CD4-positive, alpha-beta memory T cell (primary cell): ENCODE measurements around the gene REG1B. TPM values are rescaled to one million over a fixed set of nuclear protein-coding genes. Genes with fewer than 3 reads are reported as not detected.

Experiments used
- CTCF ChIA-PET: fragments of 350-600 bp; sonication (Branson Sonifier 250); formaldehyde crosslinking; loops from one replicate; lab custom pipeline; 2021; ENCODE audit warnings: inconsistent platforms; ENCODE audit not compliant: partially characterized antibody; lab: Charles Lee
- POLR2A ChIA-PET: fragments of 350-600 bp; sonication (Branson Sonifier 250); formaldehyde crosslinking; loops from one replicate; lab custom pipeline; 2021; ENCODE audit not compliant: partially characterized antibody; lab: Charles Lee
- DNase-seq, 5 donors: peaks; one replicate each; pipeline versions ENCODE4 v3.0.0 to v3.0.0-alpha.2; 2020 to 2022; ENCODE audit warnings: mixed read lengths in 1 of 5
- H3K27ac ChIP-seq: one replicate; pipeline ENCODE4 v1.7.0; 2013; ENCODE audit warnings: low read depth, low read length
- H3K27me3 ChIP-seq: 2 replicates; pipeline ENCODE4 v1.7.0; 2013; ENCODE audit warnings: mild to moderate bottlenecking, low read length, moderate library complexity; ENCODE audit not compliant: insufficient read depth
- H3K36me3 ChIP-seq: 2 replicates; pipeline ENCODE4 v1.7.0; 2013; ENCODE audit warnings: mild to moderate bottlenecking, low read length, moderate library complexity; ENCODE audit not compliant: insufficient read depth
- H3K4me1 ChIP-seq: 2 replicates; pipeline ENCODE4 v1.7.0; 2013; ENCODE audit warnings: mild to moderate bottlenecking, low read length, moderate library complexity; ENCODE audit not compliant: insufficient read depth
- H3K4me3 ChIP-seq, 2 donors: one replicate each; pipeline ENCODE4 v1.7.0; 2013; ENCODE audit warnings: low read length in 2 of 2, mild to moderate bottlenecking in 1 of 2
- H3K9me3 ChIP-seq, 2 donors: one replicate each; pipeline ENCODE4 v1.7.0; 2013; ENCODE audit warnings: low read length in 2 of 2, control low read depth in 1 of 2; ENCODE audit not compliant: control insufficient read depth in 1 of 2
- H3K27ac Mint-ChIP-seq, 7 donors: one replicate each; pipeline ENCODE4 v1.8.0; 2020 to 2021; ENCODE audit warnings: mixed read lengths in 7 of 7, mild to moderate bottlenecking in 6 of 7, inconsistent platforms in 3 of 7, moderate library complexity in 3 of 7
- H3K27me3 Mint-ChIP-seq, 2 donors: one replicate each; pipeline ENCODE4 v1.8.0; 2020 to 2021; ENCODE audit warnings: mixed read lengths in 2 of 2
- H3K36me3 Mint-ChIP-seq, 2 donors: one replicate each; pipeline ENCODE4 v1.8.0; 2020 to 2021; ENCODE audit warnings: mixed read lengths in 2 of 2, inconsistent platforms in 1 of 2, mild to moderate bottlenecking in 1 of 2
- H3K4me1 Mint-ChIP-seq, 4 donors: one replicate each; pipeline ENCODE4 v1.8.0; 2020 to 2021; ENCODE audit warnings: mixed read lengths in 4 of 4, mild to moderate bottlenecking in 1 of 4
- H3K4me3 Mint-ChIP-seq, 8 donors: one replicate each; pipeline ENCODE4 v1.8.0; 2020 to 2021; ENCODE audit warnings: mixed read lengths in 8 of 8, mild to moderate bottlenecking in 7 of 8, moderate library complexity in 6 of 8, inconsistent platforms in 3 of 8
- H3K9me3 Mint-ChIP-seq, 8 donors: one replicate each; pipeline ENCODE4 v1.8.0; 2020 to 2021; ENCODE audit warnings: mixed read lengths in 8 of 8, mild to moderate bottlenecking in 5 of 8, inconsistent platforms in 3 of 8, moderate library complexity in 1 of 8
- intact Hi-C: fragments of 100-400 bp; cut with micrococcal nuclease; formaldehyde crosslinking; loops from one replicate; pipeline ENCODE4 v1.15.1; 2023
- polyA plus RNA-seq, 2 donors: library from polyadenylated mRNA; unstranded; fragments of 300-500 nt; fragmentation: Illumina TruSeq; gene quantifications; one replicate each; pipeline ENCODE4 v1.2.3, GENCODE V29; 2021
- total RNA-seq, 2 experiments: library from RNA; stranded (reverse); gene quantifications; one replicate each; pipeline ENCODE4 v1.2.3, GENCODE V29; 2021

REG1B gene
- total and polyA plus RNA-seq, 4 experiments from 2014 or later: not detected

- Histone ChIP-seq H3K4me1 (no peaks in the 10 kb centered on the region), H3K27me3 (no peaks in the 10 kb centered on the region), H3K4me3 (no peak overlapping the region), H3K27ac (no peak overlapping the region), H3K9me3 (no peaks in the 10 kb centered on the region), H3K36me3 (no peaks in the 10 kb centered on the region)
- H3K36me3 Mint-ChIP-seq: no peaks in the 10 kb centered on the region
- ChIA-PET POLR2A (no interaction called here), CTCF (no interaction called here)
- no peak overlapping the region for H3K4me3 Mint-ChIP-seq
- no peak for DNase-seq
- H3K9me3 Mint-ChIP-seq: peaks cover 0 to 11% (median 5%) of the 10 kb centered on the region in 8 donors
- no peaks in the 10 kb centered on the region for H3K4me1 Mint-ChIP-seq
- intact Hi-C loops: no loop called here
- H3K27me3 Mint-ChIP-seq: no peaks in the 10 kb centered on the region
- no peak overlapping the region for H3K27ac Mint-ChIP-seq
Observed at GRCh38 chr2:79041032-79041448, 46.8 kb downstream of the REG1B start.

GRCh38 chr2:79039944-79040343 lies 47.8 kb downstream of the REG1B start:
- POLR2A ChIA-PET: no interaction called here
- Mint-ChIP-seq H3K4me1 (no peaks in the 10 kb centered on the region), H3K27ac (no peak overlapping the region), H3K4me3 (no peak overlapping the region), H3K9me3 (peaks cover 0 to 11% (median 4%) of the 10 kb centered on the region in 8 donors), H3K27me3 (no peaks in the 10 kb centered on the region), H3K36me3 (no peaks in the 10 kb centered on the region)
- DNase-seq: no peak
- Histone ChIP-seq H3K9me3 (no peaks in the 10 kb centered on the region), H3K4me1 (no peaks in the 10 kb centered on the region), H3K27me3 (no peaks in the 10 kb centered on the region), H3K27ac (no peak overlapping the region), H3K36me3 (no peaks in the 10 kb centered on the region), H3K4me3 (no peak overlapping the region)
- intact Hi-C loops: no loop called here
- CTCF ChIA-PET: no interaction called here

Other genes with a start within 250 kb of the REG1B start
- not detected for gene REG3G, start 62.3 kb downstream of the REG1B start, total RNA-seq
- not detected for gene REG3G, start 62.3 kb downstream of the REG1B start, polyA plus RNA-seq
- not detected for gene REG1A, start 32.5 kb upstream of the REG1B start, total RNA-seq
- not detected for gene REG1A, start 32.5 kb upstream of the REG1B start, polyA plus RNA-seq
- gene REG3A, start 71.8 kb upstream of the REG1B start, total RNA-seq: not detected
- not detected for gene REG3A, start 71.8 kb upstream of the REG1B start, polyA plus RNA-seq